Renal cortical epithelial cell (primary cell): ENCODE results near the gene PHF21A. TPM values are rescaled to one million over a fixed set of nuclear protein-coding genes. Genes with fewer than 3 reads are reported as not detected.
"Not testable (repeated sequence)": the region's sequence is repeated elsewhere in the genome, so short reads cannot be mapped to it uniquely, and the experiment has no call there.

Experiments
- DNase-seq: peaks from one replicate; pipeline ENCODE4 v3.0.0-alpha.2; 2011; ENCODE audit warnings: low read depth
- total RNA-seq: library from RNA; depleted of rRNA; stranded (reverse); fragments of >200 nt; gene quantifications from 2 replicates; pipeline ENCODE4 v1.2.3, GENCODE V29; 2014

The PHF21A gene
- total RNA-seq, 1 donor from 2014 or later, result 27.7 TPM

DNA sequence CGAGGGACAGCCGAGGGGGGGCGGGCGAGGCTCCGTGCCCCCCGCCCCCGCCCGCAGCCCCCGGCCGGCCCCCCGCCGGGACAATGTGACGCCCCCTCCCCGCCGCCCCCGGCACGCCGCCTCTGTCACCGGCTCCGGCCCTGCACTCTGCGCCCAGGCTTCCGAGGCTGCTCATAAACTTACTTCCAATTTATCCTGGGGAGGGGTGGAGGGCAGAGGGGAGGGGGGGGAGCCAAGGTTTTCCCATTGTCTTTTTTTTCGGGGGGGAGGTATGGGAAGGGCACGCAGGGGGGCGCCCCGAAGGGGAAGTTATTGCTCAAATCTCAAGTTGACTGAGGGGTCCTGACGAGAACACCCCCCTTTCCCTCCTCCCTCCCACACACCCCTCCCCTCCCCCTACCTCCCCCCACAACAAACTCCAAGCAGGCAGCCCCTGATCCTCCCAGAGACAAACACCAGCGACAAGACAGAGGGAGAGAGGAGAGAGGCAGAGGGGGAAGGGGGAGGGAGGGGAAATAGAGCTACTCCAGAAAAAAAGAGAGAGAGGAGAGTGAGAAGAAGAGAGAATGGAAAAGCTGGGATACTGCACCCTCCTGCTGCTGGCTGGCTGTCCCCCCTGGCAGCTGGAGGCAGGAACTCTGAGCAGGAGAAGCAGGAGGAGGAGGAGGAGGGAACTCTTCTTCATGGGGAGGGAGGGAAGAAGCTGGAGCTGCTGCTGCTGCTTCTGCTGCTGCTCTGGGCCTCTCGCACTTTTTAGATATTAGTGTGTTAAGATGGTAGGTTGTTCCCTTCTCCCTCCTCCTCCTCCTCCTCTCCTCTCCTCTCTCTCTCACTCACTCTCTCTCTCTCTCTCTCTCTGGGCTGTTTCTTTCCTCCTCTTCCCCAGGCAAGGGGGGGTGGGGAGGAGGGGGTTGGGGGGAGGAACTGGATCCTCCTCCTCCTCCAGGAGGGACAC is 631 bp downstream of the PHF21A start:
- DNase-seq, result peak; percentile 59

DNA sequence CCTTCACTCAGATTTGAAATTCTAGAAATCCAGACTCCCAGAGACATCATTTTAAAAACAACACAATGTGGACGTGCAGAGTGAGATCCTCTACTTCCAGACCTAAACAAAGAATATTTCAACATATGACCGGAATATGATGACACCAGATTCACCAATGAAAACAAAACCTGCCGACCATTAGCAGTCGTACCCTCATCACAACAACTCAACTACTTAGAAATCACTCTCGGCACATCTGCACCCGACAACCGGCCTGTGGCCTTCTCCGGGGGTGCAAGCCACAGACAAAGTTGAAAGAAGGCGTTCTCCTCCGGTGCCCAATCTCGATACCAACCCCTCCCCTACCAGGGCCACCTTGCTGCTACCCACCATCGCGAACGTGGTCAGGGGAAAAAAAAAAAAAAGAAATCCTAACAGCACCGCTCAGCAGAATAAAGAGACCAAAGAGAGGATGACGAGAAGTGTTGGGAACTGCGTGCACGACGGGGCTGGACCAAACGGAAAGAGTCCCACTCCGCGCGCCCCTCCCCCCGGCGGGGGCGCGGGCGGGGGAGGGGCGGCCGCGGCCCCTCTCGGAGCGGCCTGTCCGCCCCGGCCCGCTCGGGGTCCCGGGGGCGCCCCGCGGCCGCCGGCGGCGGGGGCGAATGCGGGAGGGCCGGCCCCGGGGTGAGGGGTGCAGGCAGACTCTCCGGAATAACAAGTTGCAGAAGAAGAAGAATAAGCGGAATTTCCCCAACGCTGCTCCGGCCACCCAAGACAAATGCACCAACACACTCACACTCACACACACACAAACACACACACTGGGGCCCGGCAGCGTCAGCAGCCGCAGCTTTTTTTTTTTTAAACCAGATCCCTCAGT is 1.7 kb downstream of the PHF21A start:
- DNase-seq, result peak; percentile 56

DNA sequence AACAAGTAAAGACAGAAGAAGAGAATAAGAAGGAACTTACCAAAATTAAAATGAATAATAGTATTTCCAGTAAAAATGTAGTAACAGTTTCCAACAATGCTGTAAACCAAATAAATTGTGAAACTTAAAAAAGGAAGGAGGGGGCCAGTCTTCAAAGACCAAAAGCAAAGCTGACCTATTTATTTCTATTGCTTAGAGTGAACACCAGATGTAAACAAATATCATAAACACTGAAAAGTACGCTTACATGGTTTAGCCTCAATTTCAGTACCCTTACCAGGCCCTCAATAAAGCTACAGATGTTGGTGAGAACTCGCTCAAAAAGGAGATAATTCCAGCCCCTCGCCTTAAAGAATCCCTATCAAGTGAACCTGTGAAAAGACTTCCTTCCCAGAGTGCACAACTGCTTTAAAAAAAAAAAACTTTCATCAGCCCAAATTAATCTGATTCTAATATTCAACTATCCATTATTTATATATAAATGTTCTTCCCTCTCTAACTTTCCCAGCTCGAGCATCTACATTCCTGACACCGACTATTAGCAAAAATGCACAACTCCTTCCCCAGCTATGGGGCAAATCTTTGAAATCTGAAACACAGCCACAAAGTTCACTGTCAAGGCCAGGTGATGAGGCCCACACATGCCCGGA is 2.4 kb downstream of the PHF21A start:
- DNase-seq, result no peak

DNA sequence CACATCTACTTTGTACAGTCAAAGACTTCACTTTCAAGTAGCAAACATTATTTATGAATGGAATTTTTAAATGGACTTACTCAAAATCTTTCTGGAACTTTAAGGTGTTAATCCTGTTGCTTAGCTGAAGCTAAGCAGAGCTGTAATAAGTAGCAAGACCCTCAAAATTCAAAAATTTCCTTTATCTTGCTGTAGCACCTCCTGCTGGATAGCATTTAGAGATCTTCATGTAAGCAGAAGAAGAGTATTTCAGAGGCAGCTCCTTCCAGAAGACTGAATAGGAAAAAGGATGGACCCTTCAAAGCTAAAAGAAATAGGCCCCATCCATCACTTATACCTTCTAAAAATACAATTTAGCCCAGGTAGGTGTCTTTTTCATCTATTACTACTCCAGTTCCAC is 3.4 kb downstream of the PHF21A start:
- no peak for DNase-seq

DNA sequence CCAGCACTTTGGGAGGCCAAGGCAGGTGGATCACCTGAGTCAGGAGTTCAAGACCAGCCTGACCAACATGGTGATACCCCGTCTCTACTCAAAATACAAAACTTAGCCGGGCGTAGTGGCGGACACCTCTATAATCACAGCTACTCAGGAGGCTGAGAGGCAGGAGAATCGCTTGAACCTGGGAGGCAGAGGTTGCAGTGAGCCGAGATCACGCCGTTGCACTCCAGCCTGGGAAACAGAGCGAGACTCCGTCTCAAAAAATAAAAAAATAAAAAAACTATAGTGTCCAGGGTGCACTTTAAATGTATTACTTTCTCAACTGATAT is 4.6 kb downstream of the PHF21A start:
- DNase-seq, result not testable (repeated sequence)

DNA sequence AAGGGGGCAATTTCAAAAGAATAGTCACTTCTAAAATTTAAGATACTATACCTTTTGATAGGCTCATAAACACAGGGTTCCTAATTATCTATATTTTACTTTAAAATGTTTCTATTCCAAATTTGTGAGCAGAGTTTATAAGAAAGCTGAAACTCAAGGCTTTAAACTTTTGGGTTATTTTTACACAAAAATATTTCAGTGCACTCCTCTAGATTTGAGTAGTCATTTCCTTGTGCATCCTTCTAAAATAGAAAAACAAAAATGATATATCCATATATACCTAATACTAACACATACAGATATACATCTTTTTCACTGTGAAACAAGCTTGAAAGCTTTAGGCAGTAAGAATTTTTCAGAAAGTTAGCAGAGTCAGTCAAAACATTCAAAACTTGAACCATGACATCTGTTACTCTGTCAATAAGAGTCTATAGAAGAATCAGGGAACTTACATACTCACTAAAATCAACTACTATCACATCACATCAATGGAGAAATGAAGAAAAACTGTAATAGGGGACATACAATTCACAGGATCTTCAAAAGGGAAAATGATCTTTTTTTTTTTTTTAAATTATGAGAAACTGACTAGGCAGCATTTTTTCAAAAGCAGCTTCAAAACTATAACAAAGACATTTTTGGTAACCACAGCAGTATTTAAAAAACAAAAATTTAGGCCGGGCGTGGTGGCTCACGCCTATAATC is 5.1 kb downstream of the PHF21A start:
- DNase-seq, result no peak

DNA sequence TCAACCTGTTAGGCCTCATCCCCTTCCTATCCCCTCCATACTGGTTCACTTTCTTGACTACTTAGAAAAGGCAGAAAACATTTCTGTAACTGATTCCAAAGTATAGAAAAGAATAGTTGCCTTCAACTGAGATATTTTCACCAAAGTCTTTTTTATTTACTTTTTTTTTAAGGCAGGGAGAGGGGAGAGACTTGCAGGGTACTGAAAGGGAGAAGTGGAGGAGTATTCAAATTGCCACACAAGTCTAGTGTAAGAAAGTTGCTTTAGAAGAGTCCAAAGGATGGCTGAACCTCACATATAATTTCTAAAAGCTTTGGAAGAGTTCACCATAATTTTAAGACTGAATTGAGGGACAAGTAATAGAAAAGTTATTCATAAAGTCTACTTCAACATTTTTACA is 6.3 kb downstream of the PHF21A start:
- no peak for DNase-seq

DNA sequence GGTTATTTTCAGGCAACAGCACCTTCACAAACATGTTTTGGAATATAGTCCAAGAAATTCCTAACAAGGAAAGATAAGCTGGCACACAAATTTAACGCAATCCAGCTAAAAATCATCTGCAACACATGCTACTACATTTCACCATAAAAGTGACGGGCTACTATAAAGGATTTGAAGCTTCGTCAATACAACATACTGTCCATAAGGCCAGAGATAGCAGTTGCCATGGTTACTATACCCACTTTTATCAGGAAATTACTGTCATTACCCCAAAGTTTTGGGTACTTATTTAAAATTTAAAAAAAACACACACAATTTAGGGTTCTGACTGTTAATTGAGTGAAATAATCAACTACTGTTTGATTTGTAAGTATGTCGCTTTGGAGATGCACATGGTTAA is 6.9 kb downstream of the PHF21A start:
- DNase-seq, result no peak

DNA sequence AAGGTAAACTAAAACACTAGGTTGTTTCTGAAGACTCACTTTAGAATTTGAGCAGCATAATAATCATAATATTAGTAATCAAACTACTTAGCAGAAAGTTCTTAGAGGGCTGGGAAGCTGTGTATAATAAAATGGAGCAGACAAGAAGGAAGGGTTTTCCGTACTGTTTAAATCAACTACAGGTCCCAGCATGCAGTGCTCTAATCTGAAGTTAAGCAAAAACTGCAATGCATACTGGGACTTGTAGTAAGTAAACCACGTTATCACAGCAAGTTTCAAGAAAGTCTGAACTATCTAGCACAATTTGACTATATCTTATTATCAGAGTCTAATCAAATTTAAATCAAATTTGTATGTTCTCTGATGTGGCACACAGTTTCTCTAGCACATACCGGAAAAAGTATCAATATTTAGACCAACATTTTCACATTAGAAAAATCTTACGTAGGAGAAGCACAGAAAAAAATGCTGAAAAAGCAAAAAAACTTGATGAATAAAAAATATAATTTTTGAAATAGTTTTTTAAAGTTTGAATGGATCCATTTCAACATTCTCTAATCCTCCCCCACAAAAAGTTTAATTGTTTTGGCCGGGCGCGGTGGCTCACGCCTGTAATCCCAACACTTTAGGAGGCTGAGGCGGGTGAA is 8.2 kb downstream of the PHF21A start:
- peak; percentile 78 for DNase-seq

DNA sequence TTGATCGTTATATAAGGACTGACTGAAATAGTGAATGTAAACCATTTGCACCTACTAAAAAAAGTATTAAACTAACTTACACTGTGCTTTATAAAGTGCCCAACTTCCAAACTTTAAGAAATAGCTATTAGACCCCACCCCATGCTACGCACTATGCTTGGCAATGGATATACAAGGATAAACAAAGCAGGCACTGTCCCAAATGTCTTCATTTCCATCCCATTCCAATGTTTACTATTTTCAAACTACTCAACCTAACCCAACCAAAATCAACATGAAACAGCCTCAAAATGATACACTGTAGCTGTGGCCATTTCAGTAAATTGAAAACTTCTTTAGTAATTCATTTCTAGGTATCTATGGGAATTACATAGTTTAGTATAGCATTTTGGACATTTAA is 12.5 kb downstream of the PHF21A start:
- no peak for DNase-seq

DNA sequence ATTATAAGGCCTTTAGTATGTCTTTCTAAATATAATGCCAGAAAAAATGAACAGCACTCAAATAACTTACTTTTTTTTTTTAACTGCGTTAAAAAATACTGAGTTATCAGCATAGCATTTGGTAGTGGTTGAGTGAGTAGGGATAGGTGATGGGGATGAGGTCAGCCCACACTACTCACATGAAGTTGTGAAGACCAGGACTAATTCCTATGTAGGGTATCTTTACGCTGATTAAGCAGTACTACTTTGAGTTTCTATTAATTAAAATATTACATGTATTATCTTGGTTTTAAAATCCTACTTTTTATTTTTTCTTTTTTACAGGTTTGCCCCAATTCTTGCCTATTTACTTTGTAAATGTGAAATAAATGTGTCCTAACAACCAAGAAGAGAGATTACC is 13.5 kb downstream of the PHF21A start:
- no peak for DNase-seq

DNA sequence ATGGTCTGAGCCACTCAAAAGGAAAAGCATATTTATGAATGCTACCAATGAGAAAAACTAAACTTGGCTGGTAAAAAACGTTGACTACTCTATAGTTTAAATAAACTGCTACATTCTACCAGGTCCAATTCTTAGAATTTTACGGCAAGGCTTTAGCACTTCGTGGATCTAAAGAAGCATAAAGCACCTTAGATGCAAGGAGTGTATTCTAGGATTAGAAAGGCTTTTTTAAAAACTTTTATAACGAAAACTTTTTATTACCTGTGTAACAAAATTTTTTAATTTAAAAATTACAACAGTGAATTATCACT is 13.9 kb downstream of the PHF21A start:
- DNase-seq, result no peak

DNA sequence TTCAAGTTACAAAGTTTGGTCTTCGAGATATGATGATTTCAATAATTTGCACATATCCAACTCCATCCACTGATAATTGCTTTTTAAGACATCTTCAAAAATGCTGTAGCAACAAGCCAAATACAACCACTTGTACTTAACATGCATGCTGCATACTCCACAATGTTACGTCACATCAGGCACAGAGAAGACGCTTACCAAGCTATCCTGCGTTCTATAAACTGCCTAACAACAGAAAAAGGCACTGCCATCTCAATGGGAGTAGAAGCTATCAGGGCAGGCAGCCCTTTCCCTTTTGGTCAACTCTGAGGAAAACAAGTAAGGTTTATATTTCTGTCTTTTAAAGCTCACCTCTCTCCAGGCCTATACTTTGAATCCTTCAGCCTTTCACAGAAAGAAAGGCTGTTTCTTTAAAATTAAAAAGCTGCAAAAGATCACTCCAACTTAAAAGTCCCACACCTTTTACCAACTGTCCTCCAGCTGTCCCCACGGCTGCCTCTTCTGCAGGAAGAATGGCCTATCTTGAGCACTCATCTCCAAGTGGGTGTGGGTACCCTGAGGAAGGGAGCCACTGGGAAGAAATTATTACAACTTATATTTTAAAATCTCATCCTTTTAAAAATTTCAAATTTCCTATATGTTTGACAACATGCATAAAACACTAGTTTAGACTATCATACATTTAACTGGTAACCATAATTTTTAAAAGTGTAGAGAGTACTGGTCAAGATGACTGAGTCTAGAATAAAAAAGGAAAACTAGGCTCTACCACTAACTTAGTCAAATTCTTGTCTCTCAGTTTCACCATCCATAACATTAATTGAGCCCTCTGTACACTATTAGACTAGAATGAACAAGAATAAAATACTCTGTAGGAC is 14.5 kb downstream of the PHF21A start:
- no peak for DNase-seq

DNA sequence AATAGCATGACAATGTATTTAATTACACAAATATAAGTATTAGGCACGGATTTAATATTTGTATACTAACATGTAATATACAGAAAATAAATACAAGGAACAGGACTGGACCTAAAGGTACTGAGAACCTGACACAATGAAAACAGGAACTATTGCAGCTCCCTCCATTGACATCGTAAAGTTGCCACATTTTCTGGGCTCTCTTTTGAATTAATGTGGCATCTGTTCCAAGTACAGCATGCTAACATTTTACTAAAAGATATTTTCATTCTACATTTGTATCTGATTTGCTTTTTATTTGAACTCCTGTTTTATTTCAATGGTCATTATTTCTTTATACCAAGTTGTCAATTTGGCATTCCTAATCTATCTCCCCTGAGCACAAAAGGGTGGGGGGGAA is 15.3 kb downstream of the PHF21A start:
- DNase-seq, result no peak

DNA sequence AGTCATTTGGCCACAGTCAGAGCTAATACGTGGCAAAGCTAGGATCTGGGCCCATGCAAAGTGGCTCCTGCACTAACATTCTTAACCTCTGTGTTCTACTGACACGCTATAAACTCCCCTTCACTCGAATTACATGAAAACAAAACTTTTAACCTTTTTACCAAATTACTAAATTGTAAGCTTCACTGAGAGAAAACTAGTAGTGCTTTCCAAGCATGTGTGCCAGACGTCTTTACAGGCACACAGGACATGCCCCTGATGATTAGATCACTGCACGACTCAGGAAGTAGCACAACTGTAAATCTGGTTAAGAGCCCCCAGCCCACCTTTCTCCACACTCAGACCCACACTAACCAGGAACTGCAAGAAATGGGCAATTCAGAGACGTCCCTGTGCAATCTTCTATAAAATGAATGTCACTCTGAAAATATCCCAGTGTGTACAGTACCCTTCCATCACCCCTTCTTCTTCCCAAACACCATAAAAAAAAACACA is 16.1 kb downstream of the PHF21A start:
- no peak for DNase-seq

DNA sequence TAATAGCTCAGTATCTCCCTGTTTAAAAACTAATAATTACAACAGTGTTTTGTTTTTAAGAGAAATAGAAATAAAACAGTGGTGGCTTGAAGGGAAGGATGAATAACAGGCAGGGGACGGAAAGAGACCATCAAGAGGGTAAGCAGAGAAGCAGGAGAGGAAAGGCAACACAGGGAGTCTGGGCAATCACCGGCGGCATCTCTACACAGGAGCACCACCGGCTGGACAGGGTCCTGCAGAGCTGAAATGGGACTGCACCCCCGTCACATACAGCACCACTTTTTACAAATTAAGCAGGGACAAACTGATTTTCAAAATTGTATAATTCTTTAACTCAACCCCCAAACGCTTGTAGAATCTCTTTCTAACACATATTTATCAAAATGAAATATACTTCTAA is 18.4 kb downstream of the PHF21A start:
- DNase-seq, result no peak

DNA sequence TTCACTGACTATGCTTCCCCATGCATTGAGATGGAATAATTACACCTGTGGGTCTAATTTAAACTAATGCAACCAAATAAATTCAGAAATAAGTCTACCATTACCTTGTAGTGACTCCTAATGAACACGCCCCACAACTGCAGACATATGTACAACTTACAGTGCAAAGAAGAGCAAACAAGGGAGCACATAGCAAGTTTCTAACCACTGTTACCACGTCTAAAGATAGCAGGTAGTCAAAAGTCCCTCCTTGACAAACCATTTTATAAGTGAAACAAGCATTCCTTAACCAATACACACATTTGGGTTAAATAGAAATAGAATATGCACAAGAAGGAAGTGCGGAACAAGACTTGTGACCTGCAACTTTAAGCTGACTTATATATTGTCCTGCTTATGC is 20.6 kb downstream of the PHF21A start:
- DNase-seq, result no peak

DNA sequence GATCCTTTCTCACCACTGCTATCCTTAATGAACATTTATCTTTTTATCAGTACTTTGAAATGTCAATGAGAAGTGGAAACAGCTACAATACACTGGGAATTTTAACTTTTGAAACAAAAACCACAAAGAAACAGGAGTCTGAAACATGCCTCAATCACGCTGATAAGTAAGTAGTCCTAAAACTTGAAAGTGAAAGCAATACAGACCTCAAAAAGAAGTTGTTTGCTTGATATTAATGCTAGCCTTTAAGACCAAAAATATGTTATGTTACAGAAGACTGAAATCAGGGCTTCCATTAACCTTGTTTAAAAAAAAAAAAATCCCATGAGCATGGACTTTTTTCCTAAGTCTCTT is 21.3 kb downstream of the PHF21A start:
- DNase-seq, result no peak

DNA sequence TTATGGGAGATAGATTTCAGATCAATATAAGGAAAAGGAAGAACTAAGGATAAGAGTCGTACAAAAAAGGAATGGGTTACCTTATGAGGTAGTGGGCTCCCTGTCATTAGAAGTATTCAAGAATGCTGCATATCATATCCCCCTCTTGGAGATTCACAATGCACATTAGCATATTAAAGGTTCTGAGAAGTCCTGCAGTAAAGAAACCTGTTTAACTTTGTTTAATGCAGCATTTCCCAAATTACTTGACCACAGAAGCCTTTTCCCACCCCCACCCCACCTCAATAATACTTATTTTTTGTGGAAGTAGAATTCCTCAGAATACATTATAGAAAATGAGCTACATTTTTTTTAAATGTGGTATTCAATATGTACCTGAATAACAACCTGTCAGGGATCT is 30.9 kb downstream of the PHF21A start:
- no peak for DNase-seq

DNA sequence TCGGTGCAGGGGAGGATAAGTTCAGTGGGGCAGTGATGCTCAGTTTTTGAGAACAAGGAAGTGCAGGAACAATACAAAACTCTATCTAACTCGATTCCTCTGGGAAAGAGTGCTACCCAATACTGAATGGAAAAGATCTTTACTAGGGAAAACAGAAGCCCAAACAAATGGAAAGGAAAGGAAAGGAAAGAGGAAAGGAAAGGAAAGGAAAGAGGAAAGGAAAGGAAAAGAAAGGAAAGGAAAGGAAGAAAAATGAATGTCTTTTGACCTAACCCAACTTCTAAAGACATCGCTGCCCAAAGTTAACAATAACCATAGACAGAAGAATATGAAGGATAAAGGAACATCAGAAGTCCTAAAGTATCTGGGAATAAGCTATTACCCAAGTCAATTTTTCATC is 41.6 kb downstream of the PHF21A start:
- DNase-seq, result no peak
